Right lobe of liver (tissue), 4 donors: ENCODE data around the gene THSD7A.

Experiments used
- POLR2A ChIP-seq: fragments of 450-650 bp; IDR thresholded peaks from one replicate; pipeline ENCODE4 v1.6.1; 2017; ENCODE audit warnings: antibody characterized with exemption, mild to moderate bottlenecking
- TF ChIP-seq, protein P1 (sequence below), 4 donors: fragments of 200-600 bp in 3 of 4; fragments of 450-650 bp in 1 of 4; IDR thresholded peaks; one replicate each; pipeline versions ENCODE4 v1.5.1 to v1.8.0; 2016 to 2022; ENCODE audit warnings: antibody characterized with exemption in 4 of 4, mild to moderate bottlenecking in 2 of 4
- donor health status: DM: no; HTN: no; CAD: no.
- donor health status: DM: no; HTN: no; CAD: no.
- donor health status: DM: no; HTN: yes; CAD: no.

DNA sequence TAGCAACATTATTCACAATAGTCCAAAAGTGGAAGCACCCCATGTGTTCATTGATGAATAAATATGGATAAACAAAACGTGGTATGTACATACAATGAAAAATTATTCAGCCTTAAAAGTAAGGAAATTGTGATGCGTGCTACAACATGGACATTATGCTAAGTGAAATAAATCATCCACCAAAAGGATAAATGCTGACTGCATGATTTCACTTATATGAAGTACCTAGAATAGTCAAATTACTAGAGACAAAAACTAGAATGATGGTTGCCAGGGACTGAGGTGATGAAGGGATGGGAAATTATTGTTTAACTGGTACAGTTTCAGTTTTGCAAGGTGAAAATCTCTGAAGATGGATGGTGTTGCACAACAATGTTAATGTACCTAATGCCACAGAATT is 56.6 kb downstream of the THSD7A start:
- TF ChIP-seq, protein P1, sequence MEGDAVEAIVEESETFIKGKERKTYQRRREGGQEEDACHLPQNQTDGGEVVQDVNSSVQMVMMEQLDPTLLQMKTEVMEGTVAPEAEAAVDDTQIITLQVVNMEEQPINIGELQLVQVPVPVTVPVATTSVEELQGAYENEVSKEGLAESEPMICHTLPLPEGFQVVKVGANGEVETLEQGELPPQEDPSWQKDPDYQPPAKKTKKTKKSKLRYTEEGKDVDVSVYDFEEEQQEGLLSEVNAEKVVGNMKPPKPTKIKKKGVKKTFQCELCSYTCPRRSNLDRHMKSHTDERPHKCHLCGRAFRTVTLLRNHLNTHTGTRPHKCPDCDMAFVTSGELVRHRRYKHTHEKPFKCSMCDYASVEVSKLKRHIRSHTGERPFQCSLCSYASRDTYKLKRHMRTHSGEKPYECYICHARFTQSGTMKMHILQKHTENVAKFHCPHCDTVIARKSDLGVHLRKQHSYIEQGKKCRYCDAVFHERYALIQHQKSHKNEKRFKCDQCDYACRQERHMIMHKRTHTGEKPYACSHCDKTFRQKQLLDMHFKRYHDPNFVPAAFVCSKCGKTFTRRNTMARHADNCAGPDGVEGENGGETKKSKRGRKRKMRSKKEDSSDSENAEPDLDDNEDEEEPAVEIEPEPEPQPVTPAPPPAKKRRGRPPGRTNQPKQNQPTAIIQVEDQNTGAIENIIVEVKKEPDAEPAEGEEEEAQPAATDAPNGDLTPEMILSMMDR (IDR thresholded peaks at IDR 0.05), result no peak
- TF ChIP-seq POLR2A, result no peak
